SK-N-SH (cell line): ENCODE results near the gene RIPPLY3. TPM values are rescaled to one million over a fixed set of nuclear protein-coding genes. Genes with fewer than 3 reads are reported as not detected.
A peak's percentile ranks its signal among the peaks of the same experiment; 100 is the strongest.

Experiments
- CTCF ChIA-PET: fragments of 300-600, 350-600 bp; formaldehyde crosslinking; extraction: SDS; loops from one replicate; lab custom pipeline; 2021; lab: Yijun Ruan, JAX
- POLR2A ChIA-PET: fragments of 350-600 bp; sonication (Branson Sonifier 250); formaldehyde crosslinking; extraction: SDS; loops from one replicate; lab custom pipeline; 2020; ENCODE audit warnings: antibody characterized with exemption, inconsistent platforms; lab: Yijun Ruan, JAX
- DNase-seq: peaks from one replicate; pipeline ENCODE4 v3.0.0; 2012
- H2AFZ ChIP-seq: fragments of 200-600 bp; sonication (generic); 2 replicates; pipeline ENCODE4 v1.8.1; 2016; ENCODE audit warnings: antibody characterized with exemption, mild to moderate bottlenecking, low read depth
- H3F3A ChIP-seq: fragments of 200-600 bp; sonication (generic); replicated peaks from 2 replicates; pipeline ENCODE3; 2016; ENCODE audit warnings: antibody characterized with exemption, mild to moderate bottlenecking; ENCODE audit not compliant: insufficient read depth
- H3K27ac ChIP-seq, 2 experiments: fragments of 200-500 bp in 1 of 2; fragments of 200-600 bp in 1 of 2; sonication (Bioruptor generic) in 1 of 2; sonication (generic), shearing (Covaris generic) in 1 of 2; 2 replicates each; pipeline versions ENCODE4 v1.5.1 to v1.6.1; 2014 to 2016; ENCODE audit warnings: low read depth in 2 of 2, inconsistent platforms in 1 of 2, low read length in 1 of 2, mild to moderate bottlenecking in 1 of 2, mixed read lengths in 1 of 2
- H3K27me3 ChIP-seq: fragments of 200-600 bp; sonication (generic), shearing (Covaris generic); 2 replicates; pipeline ENCODE4 v1.6.1; 2016; ENCODE audit warnings: mixed run types; ENCODE audit not compliant: insufficient read depth
- H3K36me3 ChIP-seq, 2 experiments: fragments of 200-500 bp in 1 of 2; fragments of 200-600 bp in 1 of 2; sonication (Bioruptor generic) in 1 of 2; sonication (generic) in 1 of 2; replicated peaks in 1 of 2; 2 replicates each; pipeline versions ENCODE3 to v1.5.1; 2014 to 2016; ENCODE audit warnings: low read length in 1 of 2, mild to moderate bottlenecking in 1 of 2; ENCODE audit not compliant: insufficient read depth in 2 of 2, control insufficient read depth in 1 of 2
- H3K4me1 ChIP-seq, 2 experiments: fragments of 200-500 bp in 1 of 2; fragments of 200-600 bp in 1 of 2; sonication (Bioruptor generic) in 1 of 2; sonication (generic), shearing (Covaris generic) in 1 of 2; 2 replicates each; pipeline versions ENCODE4 v1.5.1 to v1.6.1; 2014 to 2016; ENCODE audit warnings: low read depth in 1 of 2, low read length in 1 of 2, mixed run types in 1 of 2; ENCODE audit not compliant: insufficient read depth in 2 of 2, control insufficient read depth in 1 of 2
- H3K4me2 ChIP-seq: fragments of 200-600 bp; sonication (generic), shearing (Covaris generic); 2 replicates; pipeline ENCODE4 v1.6.1; 2017; ENCODE audit warnings: mixed run types
- H3K4me3 ChIP-seq, 2 experiments: fragments of 200-500 bp in 1 of 2; fragments of 200-600 bp in 1 of 2; sonication (Bioruptor generic) in 1 of 2; sonication (generic), shearing (Covaris generic) in 1 of 2; 2 replicates each; pipeline versions ENCODE4 v1.5.1 to v1.8.1; 2014 to 2016; ENCODE audit warnings: low read depth in 2 of 2, inconsistent platforms in 1 of 2, low read length in 1 of 2, mild to moderate bottlenecking in 1 of 2, mixed read lengths in 1 of 2, moderate library complexity in 1 of 2
- H3K79me2 ChIP-seq: fragments of 200-600 bp; sonication (generic); 2 replicates; pipeline ENCODE4 v1.8.1; 2017; ENCODE audit warnings: mild to moderate bottlenecking; ENCODE audit not compliant: insufficient read depth
- H3K9ac ChIP-seq: fragments of 200-600 bp; sonication (generic); 2 replicates; pipeline ENCODE4 v1.6.1; 2017; ENCODE audit warnings: mixed run types
- H3K9me2 ChIP-seq: fragments of 200-600 bp; sonication (generic); 2 replicates; pipeline ENCODE4 v1.6.1; 2017; ENCODE audit warnings: mixed run types
- H3K9me3 ChIP-seq: fragments of 200-600 bp; sonication (generic); 2 replicates; pipeline ENCODE4 v1.6.1; 2017; ENCODE audit warnings: mixed run types, mild to moderate bottlenecking, moderate library complexity
- H4K20me1 ChIP-seq: fragments of 200-600 bp; sonication (generic); 2 replicates; pipeline ENCODE4 v1.6.1; 2017; ENCODE audit warnings: mild to moderate bottlenecking, mixed run types; ENCODE audit not compliant: insufficient read depth
- CHD2 ChIP-seq: fragments of 150-350 bp; IDR thresholded peaks from 2 replicates; pipeline ENCODE4 v1.6.1; 2018; ENCODE audit warnings: low read length; ENCODE audit not compliant: partially characterized antibody
- EP300 ChIP-seq, 2 experiments: IDR thresholded peaks; 2 replicates each; pipeline versions ENCODE4 v1.4.0 to v1.6.1; 2012; ENCODE audit warnings: borderline replicate concordance in 1 of 2, low read depth in 1 of 2, low read length in 1 of 2
- FOSL2 ChIP-seq: IDR thresholded peaks from 2 replicates; pipeline ENCODE4 v1.4.0; 2012; ENCODE audit warnings: low read depth, mild to moderate bottlenecking, moderate library complexity, borderline replicate concordance
- FOXJ3 ChIP-seq: sonication (generic); formaldehyde crosslinking; IDR thresholded peaks from 2 replicates; pipeline ENCODE4 v1.5.1; 2020; ENCODE audit warnings: mild to moderate bottlenecking, missing genetic modification reagents
- GABPA ChIP-seq: IDR thresholded peaks from 2 replicates; pipeline ENCODE4 v1.4.0; 2012; ENCODE audit warnings: low read depth, mild to moderate bottlenecking
- JUND ChIP-seq: IDR thresholded peaks from 2 replicates; pipeline ENCODE4 v1.4.0; 2012
- MEF2A ChIP-seq: IDR thresholded peaks from 2 replicates; pipeline ENCODE4 v1.4.0; 2012; ENCODE audit warnings: low read depth, borderline replicate concordance
- MXI1 ChIP-seq: IDR thresholded peaks from 2 replicates; pipeline ENCODE4 v1.6.1; 2012; ENCODE audit warnings: mild to moderate bottlenecking, low read depth, low read length, improper control_type of control experiment
- NFIC ChIP-seq: IDR thresholded peaks from 2 replicates; pipeline ENCODE4 v1.4.0; 2012; ENCODE audit warnings: borderline replicate concordance
- POLR2AphosphoS5 ChIP-seq: IDR thresholded peaks from 2 replicates; pipeline ENCODE4 v1.6.1; 2012; ENCODE audit warnings: low read depth, low read length
- RCOR1 ChIP-seq: fragments of 150-350 bp; IDR thresholded peaks from 2 replicates; pipeline ENCODE4 v1.6.1; 2017; ENCODE audit warnings: antibody characterized with exemption, low read length
- RFX5 ChIP-seq: IDR thresholded peaks from 2 replicates; pipeline ENCODE4 v1.6.1; 2012; ENCODE audit warnings: mild to moderate bottlenecking, improper control_type of control experiment, low read length
- RXRA ChIP-seq: IDR thresholded peaks from 2 replicates; pipeline ENCODE4 v1.4.0; 2012; ENCODE audit warnings: low read depth, mild to moderate bottlenecking, borderline replicate concordance
- SIN3A ChIP-seq: IDR thresholded peaks from 2 replicates; pipeline ENCODE4 v1.6.1; 2012; ENCODE audit warnings: low read depth, mild to moderate bottlenecking, low read length, moderate library complexity, borderline replicate concordance
- TAF1 ChIP-seq: IDR thresholded peaks from 2 replicates; pipeline ENCODE4 v1.6.1; 2012; ENCODE audit warnings: low read depth, mild to moderate bottlenecking, low read length, moderate library complexity, borderline replicate concordance
- TCF12 ChIP-seq: IDR thresholded peaks from 2 replicates; pipeline ENCODE4 v1.4.0; 2012
- TEAD4 ChIP-seq: IDR thresholded peaks from 2 replicates; pipeline ENCODE4 v1.4.0; 2012; ENCODE audit warnings: mild to moderate bottlenecking, borderline replicate concordance; ENCODE audit not compliant: insufficient read depth
- WGBS: methylation state at CpG from one replicate; pipeline ENCODE4 v1.1.6; 2017; ENCODE audit warnings: low lambda C conversion rate; 5-methylcytosine and 5-hydroxymethylcytosine counted together
- polyA plus RNA-seq, 3 experiments: library from polyadenylated mRNA; depleted of rRNA; stranded (reverse); fragments of >200 nt; gene quantifications; 2 replicates each; pipeline ENCODE4 v1.2.3, GENCODE V29; 2012
- TF ChIP-seq, protein P1 (sequence below): IDR thresholded peaks from 2 replicates; pipeline ENCODE4; 2012
- TF ChIP-seq, protein P2 (sequence below): IDR thresholded peaks from 2 replicates; pipeline ENCODE4 v1.4.0; 2012; ENCODE audit warnings: low read depth
- TF ChIP-seq, protein P3 (sequence below): fragments of 200-600 bp; sonication (generic); IDR thresholded peaks from 2 replicates; pipeline ENCODE4 v1.6.1; 2017; ENCODE audit warnings: antibody characterized with exemption, mild to moderate bottlenecking, moderate library complexity

The RIPPLY3 gene
- polyA plus RNA-seq, 1 of the 3 experiments (the other 2 are of a cell fraction), result 0.03 TPM

DNA sequence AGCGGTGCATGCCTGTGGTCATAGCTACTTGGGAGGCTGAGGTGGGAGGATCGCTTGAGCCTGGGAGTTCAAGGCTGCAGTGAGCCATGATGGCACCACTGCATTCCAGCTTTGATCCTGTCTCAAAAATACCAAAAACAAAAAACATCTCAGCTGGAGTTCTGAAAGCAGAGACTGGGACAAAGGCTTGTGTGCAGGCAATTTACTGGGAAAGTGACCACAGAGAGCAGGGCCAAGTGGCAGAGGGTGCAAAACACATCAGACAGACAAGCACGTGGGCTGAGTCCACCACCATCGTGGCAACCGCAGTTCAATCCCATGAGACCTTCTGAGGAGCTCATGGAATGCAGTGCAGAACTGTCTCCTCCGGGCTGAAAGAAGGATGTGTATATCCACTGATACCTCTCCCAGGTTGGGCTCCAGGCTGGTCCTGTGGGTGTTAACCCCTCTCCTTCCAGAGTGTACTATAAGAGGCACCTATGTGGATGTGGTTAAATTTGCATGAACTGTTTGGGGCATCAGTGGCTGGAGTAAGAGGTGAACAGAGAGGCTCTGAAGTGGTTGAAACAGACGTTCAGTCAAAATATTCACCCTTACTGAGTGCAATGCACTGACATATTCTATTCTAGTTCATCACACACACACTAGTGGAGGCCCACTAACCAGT, 55.6 kb downstream of the RIPPLY3 start:
- no peaks in the 10 kb centered on the region for H3K9me2 ChIP-seq
- TF ChIP-seq TEAD4, result no peak
- no peaks in the 10 kb centered on the region for H3K79me2 ChIP-seq
- no peak overlapping the region for H3K4me3 ChIP-seq
- POLR2A ChIA-PET, result no interaction called here
- H3K27ac ChIP-seq, result no peak overlapping the region
- peaks cover 9 to 20% of the 10 kb centered on the region in 2 experiments; a peak in 3 of 4 replicates for H3K4me1 ChIP-seq
- peaks cover 10% of the 10 kb centered on the region for H3F3A ChIP-seq
- DNase-seq, result no peak
- H3K9ac ChIP-seq, result no peak overlapping the region
- H2AFZ ChIP-seq, result no peak overlapping the region
- H3K4me2 ChIP-seq, result no peak overlapping the region
- peaks cover 14 to 17% of the 10 kb centered on the region in 2 experiments for H3K36me3 ChIP-seq
- CTCF ChIA-PET, result interaction anchor here (1.0 to 1.3 kb wide), 2 partner anchors 25 to 52 kb away, joined by 3 to 5 read pairs; no protein-coding TSS in a partner anchor
- H3K27me3 ChIP-seq, result no peaks in the 10 kb centered on the region
- no peaks in the 10 kb centered on the region for H3K9me3 ChIP-seq
- H4K20me1 ChIP-seq, result no peaks in the 10 kb centered on the region
- WGBS, result 95% methylated on average over 7 of the region's 7 CpGs

DNA sequence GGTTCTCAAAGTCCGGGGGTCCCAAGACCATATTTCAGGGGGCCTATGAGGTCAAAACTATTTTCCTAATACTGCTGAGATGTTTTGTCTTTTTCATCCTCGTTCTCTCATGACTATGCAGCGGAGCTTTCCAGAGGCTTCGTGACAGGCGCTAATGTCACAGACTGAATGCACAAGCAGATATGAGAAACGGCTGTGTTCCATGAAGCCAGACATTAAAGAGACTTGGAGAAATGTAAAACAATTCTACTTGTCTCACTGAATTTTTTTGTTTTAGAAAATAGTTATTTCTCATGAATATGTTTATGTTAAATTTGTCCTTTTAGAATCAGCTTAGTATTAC, 56.1 kb downstream of the RIPPLY3 start:
- H3K9ac ChIP-seq, result no peak overlapping the region
- no peaks in the 10 kb centered on the region for H4K20me1 ChIP-seq
- H3K4me3 ChIP-seq, result no peak overlapping the region
- no peaks in the 10 kb centered on the region for H3K9me2 ChIP-seq
- ChIA-PET POLR2A (no interaction called here), CTCF (interaction anchor here (0.7 to 1.3 kb wide), 3 partner anchors 25 to 53 kb away, joined by 3 to 5 read pairs (median 4); no protein-coding TSS in a partner anchor)
- no peaks in the 10 kb centered on the region for H3K27me3 ChIP-seq
- H3K4me2 ChIP-seq, result no peak overlapping the region
- H3K36me3 ChIP-seq, result peaks cover 17 to 19% of the 10 kb centered on the region in 2 experiments
- no peak overlapping the region for H3K27ac ChIP-seq
- H3F3A ChIP-seq, result peaks cover 10% of the 10 kb centered on the region
- no peaks in the 10 kb centered on the region for H3K79me2 ChIP-seq
- TF ChIP-seq GABPA (no peak), FOSL2 (no peak), RFX5 (no peak), CHD2 (no peak), JUND (no peak), RXRA (no peak), TEAD4 (no peak), FOXJ3 (CRISPR knock-in tag) (no peak)
- TF ChIP-seq, protein P1, sequence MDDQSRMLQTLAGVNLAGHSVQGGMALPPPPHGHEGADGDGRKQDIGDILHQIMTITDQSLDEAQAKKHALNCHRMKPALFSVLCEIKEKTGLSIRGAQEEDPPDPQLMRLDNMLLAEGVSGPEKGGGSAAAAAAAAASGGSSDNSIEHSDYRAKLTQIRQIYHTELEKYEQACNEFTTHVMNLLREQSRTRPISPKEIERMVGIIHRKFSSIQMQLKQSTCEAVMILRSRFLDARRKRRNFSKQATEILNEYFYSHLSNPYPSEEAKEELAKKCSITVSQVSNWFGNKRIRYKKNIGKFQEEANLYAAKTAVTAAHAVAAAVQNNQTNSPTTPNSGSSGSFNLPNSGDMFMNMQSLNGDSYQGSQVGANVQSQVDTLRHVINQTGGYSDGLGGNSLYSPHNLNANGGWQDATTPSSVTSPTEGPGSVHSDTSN, result no peak
- TF ChIP-seq, protein P2, sequence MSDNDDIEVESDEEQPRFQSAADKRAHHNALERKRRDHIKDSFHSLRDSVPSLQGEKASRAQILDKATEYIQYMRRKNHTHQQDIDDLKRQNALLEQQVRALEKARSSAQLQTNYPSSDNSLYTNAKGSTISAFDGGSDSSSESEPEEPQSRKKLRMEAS, result no peak
- H2AFZ ChIP-seq, result no peak overlapping the region
- no peaks in the 10 kb centered on the region for H3K9me3 ChIP-seq
- H3K4me1 ChIP-seq, result peaks cover 9 to 20% of the 10 kb centered on the region in 2 experiments; a peak in 3 of 4 replicates
- WGBS, result 97% methylated on average over 6 of the region's 6 CpGs
- DNase-seq, result no peak

DNA sequence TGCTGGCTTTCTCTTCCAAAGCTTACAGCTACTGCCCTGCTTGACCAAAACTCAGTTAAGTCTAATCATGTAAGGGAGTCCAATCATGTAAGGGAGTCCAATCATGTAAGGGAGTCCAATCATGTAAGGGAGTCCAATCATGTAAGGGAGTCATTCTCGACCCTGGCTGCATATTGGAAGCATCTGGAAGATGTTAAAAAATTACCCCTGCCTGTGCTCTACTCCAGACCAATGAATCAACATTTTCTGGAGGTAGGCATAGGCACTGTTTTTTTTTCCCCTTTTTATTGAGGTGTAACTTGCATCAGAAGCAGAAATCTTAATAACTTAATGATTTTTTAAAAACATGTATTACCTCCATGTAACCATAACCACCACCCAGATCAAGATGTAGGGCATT, 56.9 kb downstream of the RIPPLY3 start:
- H3K9me2 ChIP-seq, result no peaks in the 10 kb centered on the region
- no peak overlapping the region for H2AFZ ChIP-seq
- H3K4me2 ChIP-seq, result no peak overlapping the region
- TF ChIP-seq POLR2AphosphoS5 (no peak), SIN3A (no peak), MEF2A (no peak), FOSL2 (no peak), RFX5 (no peak), CHD2 (no peak), RCOR1 (peak; percentile 20; the same call in 1 of the 2 replicates), GABPA (no peak), NFIC (no peak), TCF12 (peak; percentile 15; the same call in 1 of the 2 replicates), MXI1 (no peak), EP300 (IDR thresholded peaks at IDR 0.05; ENCODE audit: borderline replicate concordance in 1 of 2, low read depth in 1 of 2, low read length in 1 of 2) (peak in 1 of 2 experiments; percentile 23; a peak in 1 of 4 replicates), TAF1 (no peak)
- TF ChIP-seq, protein P3, sequence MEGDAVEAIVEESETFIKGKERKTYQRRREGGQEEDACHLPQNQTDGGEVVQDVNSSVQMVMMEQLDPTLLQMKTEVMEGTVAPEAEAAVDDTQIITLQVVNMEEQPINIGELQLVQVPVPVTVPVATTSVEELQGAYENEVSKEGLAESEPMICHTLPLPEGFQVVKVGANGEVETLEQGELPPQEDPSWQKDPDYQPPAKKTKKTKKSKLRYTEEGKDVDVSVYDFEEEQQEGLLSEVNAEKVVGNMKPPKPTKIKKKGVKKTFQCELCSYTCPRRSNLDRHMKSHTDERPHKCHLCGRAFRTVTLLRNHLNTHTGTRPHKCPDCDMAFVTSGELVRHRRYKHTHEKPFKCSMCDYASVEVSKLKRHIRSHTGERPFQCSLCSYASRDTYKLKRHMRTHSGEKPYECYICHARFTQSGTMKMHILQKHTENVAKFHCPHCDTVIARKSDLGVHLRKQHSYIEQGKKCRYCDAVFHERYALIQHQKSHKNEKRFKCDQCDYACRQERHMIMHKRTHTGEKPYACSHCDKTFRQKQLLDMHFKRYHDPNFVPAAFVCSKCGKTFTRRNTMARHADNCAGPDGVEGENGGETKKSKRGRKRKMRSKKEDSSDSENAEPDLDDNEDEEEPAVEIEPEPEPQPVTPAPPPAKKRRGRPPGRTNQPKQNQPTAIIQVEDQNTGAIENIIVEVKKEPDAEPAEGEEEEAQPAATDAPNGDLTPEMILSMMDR, result no peak
- peak overlapping the region; percentile 33 to 90; a peak in 3 of 4 replicates for H3K27ac ChIP-seq
- H3K79me2 ChIP-seq, result 0 out of 2 replicates have a peak, but pooled peaks cover under 1% of the 10 kb centered on the region
- H3K36me3 ChIP-seq, result peaks cover 22 to 28% of the 10 kb centered on the region in 2 experiments
- H3K9me3 ChIP-seq, result no peaks in the 10 kb centered on the region
- H3K27me3 ChIP-seq, result no peaks in the 10 kb centered on the region
- no peaks in the 10 kb centered on the region for H4K20me1 ChIP-seq
- 0% methylated on average over 1 of the region's 1 CpG for WGBS
- peaks cover 10% of the 10 kb centered on the region for H3F3A ChIP-seq
- H3K9ac ChIP-seq, result no peak overlapping the region
- POLR2A ChIA-PET, result no interaction called here
- H3K4me1 ChIP-seq, result peaks cover 9 to 20% of the 10 kb centered on the region in 2 experiments; a peak in 3 of 4 replicates
- no peak overlapping the region for H3K4me3 ChIP-seq
- CTCF ChIA-PET, result interaction anchor here (0.7 kb wide), 1 partner anchor 53 kb away, joined by 4 read pairs; no protein-coding TSS in a partner anchor
- DNase-seq, result peak; percentile 62
